Measurements from ENCODE around the gene ANGPTL4.
"Not testable (repeated sequence)": the region's sequence is repeated elsewhere in the genome, so short reads cannot be mapped to it uniquely, and the experiment has no call there.

Gene ANGPTL4, protein sequence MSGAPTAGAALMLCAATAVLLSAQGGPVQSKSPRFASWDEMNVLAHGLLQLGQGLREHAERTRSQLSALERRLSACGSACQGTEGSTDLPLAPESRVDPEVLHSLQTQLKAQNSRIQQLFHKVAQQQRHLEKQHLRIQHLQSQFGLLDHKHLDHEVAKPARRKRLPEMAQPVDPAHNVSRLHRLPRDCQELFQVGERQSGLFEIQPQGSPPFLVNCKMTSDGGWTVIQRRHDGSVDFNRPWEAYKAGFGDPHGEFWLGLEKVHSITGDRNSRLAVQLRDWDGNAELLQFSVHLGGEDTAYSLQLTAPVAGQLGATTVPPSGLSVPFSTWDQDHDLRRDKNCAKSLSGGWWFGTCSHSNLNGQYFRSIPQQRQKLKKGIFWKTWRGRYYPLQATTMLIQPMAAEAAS

DNA sequence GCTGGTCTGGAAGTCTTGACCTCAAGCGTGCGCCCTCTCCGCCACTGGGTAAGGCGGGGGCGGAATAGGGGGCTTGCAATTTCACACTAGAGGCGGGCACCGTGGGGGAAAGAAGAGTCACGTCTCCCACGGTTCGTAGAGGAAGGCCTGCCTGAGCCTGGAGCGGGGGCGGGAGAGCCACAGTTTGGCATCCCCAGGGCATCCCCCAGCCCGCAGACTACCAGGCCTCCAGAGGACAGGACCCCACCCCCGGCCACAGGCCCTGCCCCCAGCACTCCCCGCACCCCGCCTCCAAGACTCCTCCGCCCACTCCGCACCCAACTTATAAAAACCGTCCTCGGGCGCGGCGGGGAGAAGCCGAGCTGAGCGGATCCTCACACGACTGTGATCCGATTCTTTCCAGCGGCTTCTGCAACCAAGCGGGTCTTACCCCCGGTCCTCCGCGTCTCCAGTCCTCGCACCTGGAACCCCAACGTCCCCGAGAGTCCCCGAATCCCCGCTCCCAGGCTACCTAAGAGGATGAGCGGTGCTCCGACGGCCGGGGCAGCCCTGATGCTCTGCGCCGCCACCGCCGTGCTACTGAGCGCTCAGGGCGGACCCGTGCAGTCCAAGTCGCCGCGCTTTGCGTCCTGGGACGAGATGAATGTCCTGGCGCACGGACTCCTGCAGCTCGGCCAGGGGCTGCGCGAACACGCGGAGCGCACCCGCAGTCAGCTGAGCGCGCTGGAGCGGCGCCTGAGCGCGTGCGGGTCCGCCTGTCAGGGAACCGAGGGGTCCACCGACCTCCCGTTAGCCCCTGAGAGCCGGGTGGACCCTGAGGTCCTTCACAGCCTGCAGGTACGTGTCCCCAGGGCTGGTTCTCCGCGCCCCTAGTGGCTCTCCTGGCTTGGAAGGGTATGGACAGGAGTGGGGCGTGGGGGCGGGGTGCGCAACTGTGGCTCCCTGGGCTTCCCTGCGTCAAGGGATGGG lies at the start of gene ANGPTL4:
TSS of gene ANGPTL4 (plus strand) at position 353 of the 969 bp plus-strand sequence. CDS start at position 520, 167 bp downstream.
- no peak for DNase-seq (ENCODE audit: extremely low read depth in 1 of 2, low read depth in 1 of 2)

DNA sequence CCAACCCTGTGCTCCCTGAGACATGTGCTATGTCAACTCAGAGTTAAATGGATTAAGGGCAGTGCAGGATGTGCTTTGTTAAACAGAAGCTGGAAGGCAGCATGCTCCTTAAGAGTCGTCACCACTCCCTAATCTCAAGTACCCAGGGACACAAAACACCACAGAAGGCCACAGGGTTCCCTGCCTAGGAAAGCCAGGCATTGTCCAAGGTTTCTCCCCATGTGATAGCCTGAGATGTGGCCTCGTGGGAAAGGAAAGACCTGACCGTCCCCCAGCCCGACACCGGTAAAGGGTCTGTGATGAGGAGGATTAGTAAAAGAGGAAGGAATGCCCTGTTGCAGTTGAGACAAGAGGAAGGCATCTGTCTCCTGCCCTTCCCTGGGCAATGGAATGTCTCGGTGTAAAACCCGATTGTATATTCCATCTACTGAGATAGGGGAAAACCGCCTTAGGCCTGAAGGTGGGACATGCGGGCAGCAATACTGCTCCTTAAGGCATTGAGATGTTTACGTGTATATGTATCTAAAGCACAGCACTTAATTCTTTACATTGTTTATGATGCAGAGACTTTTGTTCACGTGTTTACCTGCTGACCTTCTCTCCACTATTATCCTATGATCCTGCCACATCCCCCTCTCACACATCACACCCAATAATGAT lies 48.8 kb upstream of the ANGPTL4 start:
- not testable (repeated sequence) for DNase-seq (ENCODE audit: extremely low read depth in 1 of 2, low read depth in 1 of 2)

DNA sequence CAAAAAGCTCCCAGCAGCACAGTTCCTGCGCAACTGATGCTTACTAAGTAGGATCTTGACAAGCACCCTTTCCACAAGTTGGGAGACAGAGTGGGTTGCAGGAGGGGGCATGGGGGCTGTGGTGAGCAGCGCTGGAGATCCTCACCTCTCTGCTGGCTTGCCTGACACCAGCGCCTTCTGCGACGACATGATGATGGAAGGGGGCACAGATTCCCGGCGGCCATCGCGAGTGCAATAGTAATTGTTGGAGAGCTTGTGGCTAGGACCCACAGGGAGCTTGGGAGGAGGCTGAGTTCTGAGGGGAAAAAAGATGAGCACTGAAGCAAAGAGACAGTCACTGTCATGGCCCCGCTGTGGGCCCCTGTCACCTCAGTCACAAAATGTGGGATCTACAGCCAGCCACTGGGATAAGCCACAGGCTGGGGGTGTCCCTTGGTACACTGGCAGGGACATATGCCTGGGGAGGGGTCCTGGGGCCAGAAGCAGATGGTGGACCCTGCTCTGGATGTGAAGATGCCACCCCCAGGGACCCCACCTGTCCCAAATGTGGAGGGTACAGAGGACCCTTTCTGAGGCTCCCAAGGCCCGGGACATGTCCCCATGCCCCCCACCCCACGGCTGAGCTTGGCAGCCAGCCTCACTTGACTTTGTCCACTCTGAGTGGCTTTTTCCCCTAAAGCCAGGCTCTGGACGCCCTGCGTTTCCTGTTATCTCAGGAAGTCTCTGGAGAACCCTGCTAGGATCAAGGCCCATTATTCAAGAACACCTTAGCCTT lies 47.4 kb upstream of the ANGPTL4 start:
- no peak for DNase-seq (ENCODE audit: extremely low read depth in 1 of 2, low read depth in 1 of 2)

DNA sequence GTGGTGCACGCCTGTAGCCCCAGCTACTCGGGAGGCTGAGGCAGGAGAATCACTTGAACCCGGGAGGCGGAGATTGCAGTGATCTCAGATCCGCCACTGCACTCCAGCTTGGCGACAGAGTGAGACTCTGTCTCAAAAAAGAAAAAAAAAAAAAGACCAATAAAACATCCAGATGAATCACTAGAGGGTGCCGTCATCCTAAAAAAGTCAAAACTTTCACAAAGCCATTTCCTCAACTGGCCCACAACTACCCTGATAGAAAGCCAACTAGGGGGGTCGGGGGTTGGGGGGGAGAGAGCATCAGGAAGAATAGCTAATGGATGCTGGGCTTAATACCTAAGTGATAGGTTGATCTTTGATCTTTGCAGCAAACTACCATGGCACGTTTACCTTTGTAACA lies 45.1 kb upstream of the ANGPTL4 start:
- not testable (repeated sequence) for DNase-seq (ENCODE audit: extremely low read depth in 1 of 2, low read depth in 1 of 2)

DNA sequence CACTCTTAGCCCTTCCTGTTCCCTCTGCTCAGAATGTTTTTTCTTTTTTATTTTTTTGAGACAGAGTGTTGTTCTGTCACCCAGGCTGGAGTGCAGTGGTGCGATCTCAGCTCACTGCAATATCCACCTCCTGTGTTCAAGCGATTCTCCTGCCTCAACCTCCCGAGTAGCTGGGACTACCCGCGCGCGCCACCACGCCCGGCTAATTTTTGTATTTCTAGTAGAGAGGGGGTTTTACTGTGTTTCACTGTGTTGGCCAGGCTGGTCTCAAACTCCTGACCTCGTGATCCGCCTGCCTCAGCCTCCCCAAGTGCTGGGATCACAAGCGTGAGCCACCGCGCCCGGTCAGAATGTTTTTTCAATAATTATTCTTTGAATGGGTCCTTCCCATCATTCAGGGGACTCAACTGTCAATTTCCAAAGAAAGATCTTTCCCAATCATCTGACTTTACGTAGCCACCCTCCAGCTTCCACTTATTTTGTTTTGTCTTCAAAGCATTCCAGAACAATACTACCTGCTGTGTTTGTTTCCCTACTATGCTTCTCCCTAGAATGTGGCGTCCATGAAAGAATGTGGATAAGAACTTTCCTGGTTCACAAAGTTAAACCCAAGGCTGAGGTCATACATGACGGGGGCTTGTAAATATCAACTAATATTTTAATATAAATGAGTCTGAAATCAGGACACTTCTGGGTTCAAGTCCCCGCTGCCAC lies 44.0 kb upstream of the ANGPTL4 start:
- DNase-seq (ENCODE audit: extremely low read depth in 1 of 2, low read depth in 1 of 2) = no peak

DNA sequence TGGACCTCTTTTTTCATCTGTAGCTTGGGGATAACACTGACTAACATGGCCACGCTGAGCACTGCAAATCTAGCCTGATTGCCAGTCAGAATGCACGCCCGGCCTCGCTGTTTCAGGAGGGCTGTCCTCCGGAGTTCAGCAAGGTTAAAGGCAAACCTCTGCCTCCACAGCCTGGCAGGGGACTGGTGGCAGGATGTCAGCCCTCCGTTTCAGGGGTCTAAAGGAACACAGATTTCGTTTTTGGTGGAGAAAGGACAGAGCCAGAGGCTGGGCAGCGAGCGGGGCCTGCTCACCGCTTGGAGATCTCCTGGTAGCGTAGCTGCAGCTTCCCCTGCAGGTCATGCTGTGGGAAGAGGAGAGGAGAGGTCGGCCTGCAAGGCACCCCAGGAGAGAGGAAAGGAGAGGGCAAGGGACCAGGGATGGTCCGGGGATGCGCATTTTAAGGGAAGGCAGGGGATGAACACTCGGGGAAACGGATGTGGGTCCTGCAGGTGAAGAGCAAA lies 43.3 kb upstream of the ANGPTL4 start:
- no peak for DNase-seq (ENCODE audit: extremely low read depth in 1 of 2, low read depth in 1 of 2)

DNA sequence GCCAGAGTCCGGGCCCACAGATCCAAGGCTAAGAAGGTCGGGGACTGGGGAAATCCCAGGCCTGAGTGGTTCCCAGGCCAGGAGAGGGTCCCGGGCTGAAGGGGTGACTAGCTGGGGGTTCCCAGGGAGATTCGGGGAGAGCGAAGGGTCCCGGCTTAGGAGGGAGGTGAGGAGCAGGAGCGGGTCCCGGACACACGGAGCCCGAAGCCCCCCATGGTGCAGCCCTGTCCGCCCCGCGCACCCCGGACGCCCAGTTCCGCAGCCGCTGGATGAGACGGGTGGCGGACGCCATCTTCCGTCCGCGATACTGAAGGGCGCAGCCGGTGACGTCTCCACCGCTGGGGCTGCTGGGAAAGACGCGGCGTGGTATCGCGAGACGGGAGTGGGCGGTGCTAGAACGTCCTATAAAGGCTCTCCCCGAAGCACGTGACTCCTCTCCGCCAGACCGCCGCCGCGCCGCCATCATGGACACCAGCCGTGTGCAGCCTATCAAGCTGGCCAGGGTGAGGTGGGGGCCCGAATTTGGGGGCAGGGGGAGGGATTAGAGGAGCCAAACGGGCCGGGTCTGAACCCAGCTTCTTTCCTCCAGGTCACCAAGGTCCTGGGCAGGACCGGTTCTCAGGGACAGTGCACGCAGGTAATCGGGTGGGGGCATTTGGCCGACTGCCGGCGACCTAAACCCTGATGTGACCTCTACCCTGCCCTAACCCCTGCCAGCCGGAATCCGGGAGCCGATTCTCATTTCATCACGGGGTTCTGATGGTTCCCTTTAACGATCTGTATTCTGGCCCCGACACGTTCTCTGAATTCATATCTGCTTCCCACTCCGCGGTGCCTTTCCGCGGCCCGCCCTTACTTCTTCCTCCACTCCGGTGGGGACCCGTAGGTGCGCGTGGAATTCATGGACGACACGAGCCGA lies 42.6 kb upstream of the ANGPTL4 start, which contains the start of the genes NDUFA7 and RPS28:
TSS of gene NDUFA7 (minus strand) at position 309 of the 919 bp plus-strand sequence. CDS start at position 292, 17 bp downstream.
TSS of gene RPS28 (plus strand) at position 430 of the 919 bp plus-strand sequence. CDS start at position 465, 35 bp downstream.
- peak; percentile 94 to 95 for DNase-seq (ENCODE audit: extremely low read depth in 1 of 2, low read depth in 1 of 2)

DNA sequence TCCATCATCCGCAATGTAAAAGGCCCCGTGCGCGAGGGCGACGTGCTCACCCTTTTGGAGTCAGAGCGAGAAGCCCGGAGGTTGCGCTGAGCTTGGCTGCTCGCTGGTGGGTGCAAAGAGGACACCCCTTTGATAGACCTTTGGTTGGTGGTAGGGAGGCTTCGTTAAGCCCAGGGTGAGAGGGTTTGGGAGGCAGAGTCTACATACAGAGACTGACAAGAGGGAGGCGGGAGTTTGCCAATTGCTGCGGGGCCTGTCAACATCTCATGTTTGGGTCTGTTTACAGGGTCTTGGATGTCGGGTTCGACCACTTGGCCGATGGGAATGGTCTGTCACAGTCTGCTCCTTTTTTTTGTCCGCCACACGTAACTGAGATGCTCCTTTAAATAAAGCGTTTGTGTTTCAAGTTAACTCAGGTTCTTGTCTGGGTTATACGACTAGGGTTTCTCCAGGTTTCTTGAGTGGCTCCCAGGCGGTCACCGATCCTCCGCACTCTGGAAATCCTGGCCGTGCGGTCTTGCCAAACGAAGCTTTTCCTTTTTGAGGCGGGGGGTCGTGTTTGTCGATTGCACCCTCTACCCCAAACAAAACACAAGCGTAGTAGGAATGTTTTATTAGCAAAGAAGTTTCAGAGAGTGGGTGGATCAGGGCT lies 41.8 kb upstream of the ANGPTL4 start:
- no peak for DNase-seq (ENCODE audit: extremely low read depth in 1 of 2, low read depth in 1 of 2)

DNA sequence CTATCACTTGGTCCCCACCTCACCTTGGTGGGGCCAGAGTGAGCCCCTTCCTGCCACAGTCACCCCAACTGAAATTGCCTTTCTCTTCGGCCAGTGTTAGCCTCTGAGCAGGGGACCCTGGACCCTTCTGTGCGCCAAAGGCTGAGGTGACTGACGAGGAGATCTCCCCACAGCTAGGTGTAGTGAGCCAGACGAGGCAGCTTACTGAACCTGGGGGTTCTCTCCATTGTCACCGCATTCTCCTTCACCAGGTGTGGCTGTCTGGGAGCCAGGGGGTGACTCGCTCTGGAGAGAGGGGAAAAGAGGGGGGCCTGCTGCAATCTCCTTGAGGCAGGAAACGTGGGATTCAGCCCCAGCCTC lies 41.3 kb upstream of the ANGPTL4 start:
- DNase-seq (ENCODE audit: extremely low read depth in 1 of 2, low read depth in 1 of 2) = no peak

DNA sequence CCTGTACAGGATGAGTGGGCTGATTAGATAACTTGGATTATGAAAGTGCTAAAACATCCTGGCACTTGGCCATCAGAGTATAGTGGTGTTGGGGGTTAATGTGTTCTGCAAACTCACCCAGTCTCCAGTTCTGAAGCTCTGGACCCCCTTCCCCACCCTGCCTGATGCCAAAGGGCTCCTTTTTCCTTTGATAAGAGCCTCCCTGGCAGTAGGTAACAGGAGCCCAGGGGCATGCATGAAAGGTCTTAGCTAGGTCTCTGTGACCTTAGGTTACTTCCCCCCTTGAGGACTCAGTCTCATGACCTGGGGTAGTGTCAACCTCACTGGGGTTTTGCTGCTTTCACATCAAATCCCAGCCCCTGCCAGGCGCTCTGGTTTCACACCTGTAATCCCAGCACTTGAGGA lies 40.2 kb upstream of the ANGPTL4 start:
- DNase-seq (ENCODE audit: extremely low read depth in 1 of 2, low read depth in 1 of 2) = no peak

DNA sequence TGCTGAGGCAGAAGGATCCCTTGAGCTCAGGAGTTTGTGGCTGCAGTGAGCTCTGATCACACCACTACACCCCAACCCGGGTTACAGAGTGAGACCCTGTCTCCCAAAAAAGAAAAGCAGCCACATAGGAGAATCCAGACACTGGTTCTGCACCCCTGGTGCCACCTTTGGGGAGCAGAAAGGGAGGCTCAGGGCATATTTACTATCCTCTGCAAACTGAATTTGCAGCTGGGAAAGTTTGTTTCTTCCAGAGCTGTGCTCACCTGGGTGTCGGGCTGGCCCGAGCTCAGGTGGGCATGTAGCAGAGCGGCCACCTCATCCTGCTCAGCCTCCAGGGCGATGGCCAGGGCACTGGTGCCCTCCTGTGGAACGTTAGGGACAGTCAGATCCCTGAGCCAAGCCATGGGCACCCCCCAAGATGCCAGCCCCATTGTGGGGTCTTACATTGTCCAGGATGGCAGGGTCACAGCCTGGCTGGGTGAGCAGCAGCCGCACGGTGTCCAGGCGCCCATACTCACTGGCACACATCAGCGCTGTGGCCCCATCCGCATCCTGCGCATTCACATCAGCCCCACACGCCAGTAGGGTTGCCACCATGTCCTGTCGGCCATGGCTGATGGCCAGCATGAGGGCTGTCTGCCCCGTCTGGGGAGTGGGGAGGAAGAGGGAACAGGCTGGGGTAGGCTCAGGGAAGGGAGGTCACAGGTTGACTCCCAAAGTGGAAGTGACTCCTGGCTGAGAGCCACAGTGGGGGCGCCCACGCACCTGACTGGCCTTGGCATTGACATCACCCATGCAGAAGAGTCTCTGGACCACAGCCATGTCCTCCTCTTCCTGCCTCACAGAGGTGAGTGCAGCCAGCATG lies 39.5 kb upstream of the ANGPTL4 start:
- DNase-seq (ENCODE audit: extremely low read depth in 1 of 2, low read depth in 1 of 2) = no peak

DNA sequence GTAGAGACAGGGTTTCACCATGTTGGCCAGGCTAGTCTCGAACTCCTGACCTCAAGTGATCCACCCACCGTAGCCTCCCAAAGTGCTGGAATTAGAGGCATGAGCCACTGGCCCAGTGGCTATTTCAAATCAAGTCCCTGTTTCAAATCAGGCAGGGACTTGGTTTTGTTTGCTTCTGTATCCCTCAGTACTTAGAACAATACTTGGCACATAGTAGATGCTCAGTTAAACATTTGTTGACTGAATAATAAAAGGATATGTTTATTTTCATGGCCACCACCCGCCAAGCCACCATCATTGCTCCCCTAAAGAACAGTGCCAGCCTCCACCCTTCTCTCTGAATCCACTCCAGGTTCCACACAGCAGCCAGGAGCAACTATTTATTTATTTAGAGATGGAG lies 38.5 kb upstream of the ANGPTL4 start:
- no peak for DNase-seq (ENCODE audit: extremely low read depth in 1 of 2, low read depth in 1 of 2)

DNA sequence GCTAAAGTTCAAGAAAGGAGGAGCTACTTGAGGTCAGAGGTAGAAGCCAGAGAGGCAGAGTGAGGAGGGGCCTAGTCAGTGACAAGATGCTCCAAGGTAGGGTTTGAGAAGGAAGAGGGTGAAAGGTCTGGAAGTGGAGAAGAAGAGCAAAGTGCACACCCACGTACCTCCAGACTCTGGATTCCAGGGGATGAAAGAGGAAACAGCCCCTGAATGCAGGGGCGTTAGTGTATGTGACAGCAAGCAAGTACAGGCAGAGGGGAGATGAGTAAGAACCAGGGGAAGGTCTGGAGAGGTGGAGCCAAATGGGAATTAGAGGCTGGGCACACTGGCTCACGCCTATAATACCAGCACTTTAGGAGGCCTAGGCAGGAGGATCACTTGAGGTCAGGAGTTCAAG lies 34.0 kb upstream of the ANGPTL4 start:
- DNase-seq (ENCODE audit: extremely low read depth in 1 of 2, low read depth in 1 of 2) = no peak

DNA sequence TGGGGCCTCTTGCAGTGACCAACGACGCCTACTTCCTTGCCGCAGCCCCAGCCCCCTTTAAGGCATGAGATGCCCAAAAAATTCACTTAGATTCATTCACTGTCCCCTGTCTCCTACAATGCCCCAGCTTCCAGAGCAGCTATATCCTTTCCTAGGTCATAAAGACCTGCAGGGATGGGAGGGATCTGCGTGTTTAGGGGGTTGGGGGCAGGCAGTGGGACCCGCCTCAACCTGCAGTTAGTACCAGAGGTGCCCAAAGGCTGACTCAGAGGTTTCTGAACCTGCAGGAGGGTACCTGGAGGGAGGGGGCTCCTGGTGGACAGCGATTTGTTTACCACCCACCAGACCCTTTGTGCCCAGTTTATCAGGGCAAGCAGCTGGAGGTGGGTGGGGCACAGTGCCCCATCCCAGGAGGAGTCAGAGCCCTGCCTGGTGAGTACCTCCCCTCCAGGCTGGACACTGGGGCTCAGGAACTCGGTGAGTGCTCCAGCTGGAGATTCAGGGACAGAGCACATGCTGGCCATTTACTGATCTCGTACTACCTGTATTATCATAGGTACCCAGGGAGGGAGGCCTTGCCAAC lies 32.6 kb upstream of the ANGPTL4 start:
- no peak for DNase-seq (ENCODE audit: extremely low read depth in 1 of 2, low read depth in 1 of 2)

DNA sequence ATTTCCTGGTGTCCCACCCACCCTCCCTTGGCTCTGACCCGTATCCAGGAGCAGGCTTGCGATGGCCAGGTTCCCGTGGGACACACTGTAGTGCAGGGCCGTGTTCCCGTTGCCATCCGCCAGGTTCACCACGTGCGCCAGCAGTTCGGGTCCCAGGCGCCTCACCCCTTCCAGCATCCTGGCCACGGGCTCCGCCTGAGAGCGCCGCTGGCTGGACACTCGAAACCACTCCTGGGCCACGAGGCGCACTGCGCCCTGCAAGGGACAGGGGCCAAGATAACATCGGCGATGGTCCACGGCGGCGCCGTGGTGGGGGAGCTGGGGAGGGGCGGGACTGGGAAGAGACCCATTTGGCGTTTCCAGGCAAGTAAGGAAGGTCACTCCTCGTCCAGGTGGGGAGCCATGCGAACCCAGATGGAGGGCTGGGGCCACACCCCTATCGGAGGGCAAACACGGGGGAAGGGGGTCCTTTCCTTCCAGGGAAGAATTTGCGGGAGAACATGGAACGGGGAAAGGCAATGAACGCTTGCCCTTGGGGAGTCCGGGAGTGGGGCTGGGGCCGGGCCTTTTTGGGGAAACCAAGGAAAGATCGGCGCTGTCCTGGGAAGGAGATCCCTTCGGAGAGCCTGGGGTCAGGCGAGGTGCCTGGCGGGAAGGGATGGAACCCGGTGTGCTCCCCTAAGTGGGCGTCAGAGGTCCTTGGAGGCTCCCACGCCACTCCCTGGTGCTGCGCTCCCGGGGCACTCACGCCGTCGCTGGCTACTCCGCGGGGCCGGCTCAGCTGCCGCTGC lies 30.8 kb upstream of the ANGPTL4 start:
- no peak for DNase-seq (ENCODE audit: extremely low read depth in 1 of 2, low read depth in 1 of 2)
